Measurements from ENCODE around the gene COA1. TPM values are rescaled to one million over a fixed set of nuclear protein-coding genes. Genes with fewer than 3 reads are reported as not detected.

Gene COA1
- total RNA-seq, 2 experiments from 2014 or later: 63.9 to 96.0 TPM

GRCh38 chr7:43726466-43726865 is 2.9 kb downstream of the COA1 start:
- peaks cover 69% of the 10 kb centered on the region for H3K79me2 ChIP-seq (ENCODE audit: insufficient read depth, low read depth, low read length)
- H3K4me1 ChIP-seq (ENCODE audit: insufficient read depth, low read length, poor library complexity, severe bottlenecking): peaks cover 19% of the 10 kb centered on the region
- no peak overlapping the region for H3K4me3 ChIP-seq (ENCODE audit: low read depth, low read length, poor library complexity, severe bottlenecking)
- H3K27ac ChIP-seq (ENCODE audit: low read depth, low read length, poor library complexity, severe bottlenecking): no peak overlapping the region
- H3K9me2 ChIP-seq (ENCODE audit: insufficient read depth, low read length): no peaks in the 10 kb centered on the region
- no peak for DNase-seq (ENCODE audit: low spot score)
- TF ChIP-seq EZH2phosphoT487 (IDR thresholded peaks at IDR 0.05; ENCODE audit: borderline replicate concordance, low read depth, low read length) (no peak), CTCF (conservative IDR thresholded peaks at IDR 0.05; ENCODE audit: low read length) (no peak)
- no peak overlapping the region for H2AFZ ChIP-seq (ENCODE audit: low read length)
- H3K4me2 ChIP-seq (ENCODE audit: low read length): peak overlapping the region; percentile 70
- intact Hi-C loops (cut with micrococcal nuclease; ENCODE audit: unreplicated experiment): loop anchor here (5.0 to 10.0 kb wide), 3 partner anchors 111 to 272 kb away; no protein-coding TSS in a partner anchor
- no TSS peak for BruUV-seq (replicated peaks)
- H4K20me1 ChIP-seq (ENCODE audit: insufficient read depth, low read length): peaks cover 16% of the 10 kb centered on the region
- peaks cover 18% of the 10 kb centered on the region for H3K36me3 ChIP-seq (ENCODE audit: insufficient read depth, low read length)
- CTCF ChIA-PET (ENCODE audit: unreplicated experiment): no interaction called here
- POLR2A ChIA-PET: no interaction called here
- peaks cover 13% of the 10 kb centered on the region; the same call in 1 of the 2 replicates for H3K9me3 ChIP-seq (ENCODE audit: low read length)

DNA sequence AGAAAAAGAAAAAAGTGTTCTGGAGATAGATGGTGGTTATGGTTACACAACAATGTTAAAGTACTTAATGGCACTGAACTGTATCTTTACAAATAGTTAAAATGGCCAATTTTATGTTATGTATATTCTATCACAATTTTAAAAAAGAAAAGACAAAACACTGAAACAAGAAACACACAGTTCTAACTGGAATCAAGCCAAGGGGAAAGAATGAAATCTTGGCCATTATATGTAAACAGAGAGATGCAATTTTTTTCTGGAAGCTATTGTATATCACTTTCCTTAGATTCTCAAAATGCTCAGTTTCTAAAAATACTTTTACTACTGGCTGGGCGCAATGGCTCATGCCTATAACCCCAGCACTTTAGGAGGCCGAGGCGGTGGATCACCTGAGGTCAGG is 4.1 kb downstream of the COA1 start:
- TF ChIP-seq CTCF (conservative IDR thresholded peaks at IDR 0.05; ENCODE audit: low read length) (no peak), EZH2phosphoT487 (IDR thresholded peaks at IDR 0.05; ENCODE audit: borderline replicate concordance, low read depth, low read length) (no peak)
- H3K79me2 ChIP-seq (ENCODE audit: insufficient read depth, low read depth, low read length): peaks cover 81% of the 10 kb centered on the region
- DNase-seq (ENCODE audit: low spot score): no peak
- no peak overlapping the region for H3K4me2 ChIP-seq (ENCODE audit: low read length)
- no peak overlapping the region for H3K4me3 ChIP-seq (ENCODE audit: low read depth, low read length, poor library complexity, severe bottlenecking)
- intact Hi-C loops (cut with micrococcal nuclease; ENCODE audit: unreplicated experiment): loop anchor here (5.0 to 10.0 kb wide), 3 partner anchors 112 to 270 kb away; no protein-coding TSS in a partner anchor
- H4K20me1 ChIP-seq (ENCODE audit: insufficient read depth, low read length): peaks cover 16% of the 10 kb centered on the region
- POLR2A ChIA-PET: interaction anchor here (1.0 kb wide), 1 partner anchor 143 kb away, joined by 3 read pairs; the partner anchor contains the start of gene STK17A
- CTCF ChIA-PET (ENCODE audit: unreplicated experiment): no interaction called here
- H3K9me2 ChIP-seq (ENCODE audit: insufficient read depth, low read length): no peaks in the 10 kb centered on the region
- H3K27ac ChIP-seq (ENCODE audit: low read depth, low read length, poor library complexity, severe bottlenecking): no peak overlapping the region
- H3K4me1 ChIP-seq (ENCODE audit: insufficient read depth, low read length, poor library complexity, severe bottlenecking): peaks cover 17% of the 10 kb centered on the region
- peaks cover 26% of the 10 kb centered on the region for H3K36me3 ChIP-seq (ENCODE audit: insufficient read depth, low read length)
- no peak overlapping the region for H2AFZ ChIP-seq (ENCODE audit: low read length)
- H3K9me3 ChIP-seq (ENCODE audit: low read length): peaks cover 13% of the 10 kb centered on the region; the same call in 1 of the 2 replicates
- no TSS peak for BruUV-seq (replicated peaks)

DNA sequence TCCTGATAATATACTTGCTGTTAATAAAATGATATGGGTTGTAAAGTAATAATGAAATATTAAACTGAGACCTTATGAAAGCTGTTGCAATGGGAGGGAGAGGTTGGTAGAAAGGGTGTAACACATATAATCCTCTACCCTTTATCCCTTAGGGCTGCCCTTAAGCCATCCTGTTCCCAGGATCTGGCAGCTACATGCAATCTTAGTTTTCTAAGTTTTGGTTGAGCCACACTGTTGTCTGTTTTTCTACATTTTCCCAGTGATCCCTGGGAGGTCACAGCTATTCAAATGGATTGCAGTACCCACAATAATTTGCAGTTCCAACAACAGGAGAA is 6.3 kb downstream of the COA1 start:
- Histone ChIP-seq H3K4me3 (ENCODE audit: low read depth, low read length, poor library complexity, severe bottlenecking) (no peak overlapping the region), H3K27ac (ENCODE audit: low read depth, low read length, poor library complexity, severe bottlenecking) (no peak overlapping the region), H4K20me1 (ENCODE audit: insufficient read depth, low read length) (peaks cover 16% of the 10 kb centered on the region), H3K4me2 (ENCODE audit: low read length) (no peak overlapping the region), H3K36me3 (ENCODE audit: insufficient read depth, low read length) (peaks cover 34% of the 10 kb centered on the region), H2AFZ (ENCODE audit: low read length) (no peak overlapping the region), H3K9me3 (ENCODE audit: low read length) (peaks cover 20% of the 10 kb centered on the region; the same call in 1 of the 2 replicates), H3K9me2 (ENCODE audit: insufficient read depth, low read length) (no peaks in the 10 kb centered on the region), H3K4me1 (ENCODE audit: insufficient read depth, low read length, poor library complexity, severe bottlenecking) (peaks cover 6% of the 10 kb centered on the region), H3K79me2 (ENCODE audit: insufficient read depth, low read depth, low read length) (peaks cover 92% of the 10 kb centered on the region)
- ChIA-PET POLR2A (interaction anchor here (1.0 kb wide), 1 partner anchor 145 kb away, joined by 4 read pairs; no protein-coding TSS in a partner anchor), CTCF (ENCODE audit: unreplicated experiment) (interaction anchor here (3.2 kb wide), 1 partner anchor 141 kb away, joined by 16 read pairs; the partner anchor contains the start of gene STK17A)
- BruUV-seq (replicated peaks): no TSS peak
- TF ChIP-seq CTCF (conservative IDR thresholded peaks at IDR 0.05; ENCODE audit: low read length) (no peak), EZH2phosphoT487 (IDR thresholded peaks at IDR 0.05; ENCODE audit: borderline replicate concordance, low read depth, low read length) (no peak)
- intact Hi-C loops (cut with micrococcal nuclease; ENCODE audit: unreplicated experiment): loop anchor here (10.0 kb wide), 2 partner anchors 232 to 268 kb away; no protein-coding TSS in a partner anchor
- no peak for DNase-seq (ENCODE audit: low spot score)
